ENCODE measurements around the gene LRIT1. TPM values are rescaled to one million over a fixed set of nuclear protein-coding genes. Genes with fewer than 3 reads are reported as not detected.

Gene LRIT1
- total RNA-seq, 1 experiment from 2014 or later, result not detected

GRCh38 chr10:84267503-84268126, 26.3 kb upstream of the LRIT1 start (continued):
- no peak for TF ChIP-seq JUND (IDR thresholded peaks at IDR 0.05)
- no peak for TF ChIP-seq SRF (IDR thresholded peaks at IDR 0.05; ENCODE audit: low read depth)
- TF ChIP-seq CBX3 (IDR thresholded peaks at IDR 0.05; ENCODE audit: low read depth), result peak; percentile 73
- no peak for TF ChIP-seq CEBPB (IDR thresholded peaks at IDR 0.05; ENCODE audit: low read depth)
- no peak for TF ChIP-seq EZH2 (IDR thresholded peaks at IDR 0.05)
- peak; percentile 71 for TF ChIP-seq RAD21 (IDR thresholded peaks at IDR 0.05; ENCODE audit: low read depth)
- TF ChIP-seq FOSL1 (IDR thresholded peaks at IDR 0.05; ENCODE audit: low read depth), result no peak
- TF ChIP-seq EZH2phosphoT487 (IDR thresholded peaks at IDR 0.05; ENCODE audit: borderline replicate concordance), result no peak
- TF ChIP-seq POLR2A (IDR thresholded peaks at IDR 0.05; ENCODE audit: borderline replicate concordance, extremely low read depth, insufficient read depth, insufficient read length), result no peak
- peak; percentile 59 to 94 (median 91) for TF ChIP-seq CTCF (IDR thresholded peaks at IDR 0.05 in 2 of 3, conservative IDR thresholded peaks at IDR 0.05 in 1 of 3; ENCODE audit: borderline replicate concordance in 1 of 3, insufficient read depth in 1 of 3, low read depth in 2 of 3, low read length in 2 of 3)
- TF ChIP-seq ZBTB33 (IDR thresholded peaks at IDR 0.05; ENCODE audit: extremely low read depth, insufficient replicate concordance, low read length), result no peak
- TF ChIP-seq ELF1 (IDR thresholded peaks at IDR 0.05; ENCODE audit: borderline replicate concordance, low read depth), result no peak; the same call in 1 of the 2 replicates

Data from HCT116 (cell line).